SJSA1 (cell line): ENCODE results near the gene ASPM. TPM values are rescaled to one million over a fixed set of nuclear protein-coding genes. Genes with fewer than 3 reads are reported as not detected.
"Not testable (repeated sequence)": the region's sequence is repeated elsewhere in the genome, so short reads cannot be mapped to it uniquely, and the experiment has no call there.

Source experiments
- DNase-seq, 2 experiments: peaks; one replicate each; pipeline ENCODE4 v3.0.0-alpha.2; 2015 to 2020; ENCODE audit warnings: low spot score in 2 of 2, low read depth in 1 of 2
- H3K27ac ChIP-seq: fragments of 250-450 bp; sonication (Bioruptor Pico); 2 replicates; pipeline ENCODE4 v1.5.1; 2020; ENCODE audit warnings: mild to moderate bottlenecking, moderate library complexity
- H3K27me3 ChIP-seq: fragments of 250-450 bp; sonication (Bioruptor Pico); replicated peaks from 2 replicates; pipeline ENCODE4 v1.5.1; 2020; ENCODE audit warnings: mild to moderate bottlenecking, moderate library complexity
- H3K36me3 ChIP-seq: fragments of 250-450 bp; sonication (Bioruptor Pico); 2 replicates; pipeline ENCODE4 v1.5.1; 2020; ENCODE audit warnings: mild to moderate bottlenecking
- H3K4me1 ChIP-seq: fragments of 250-450 bp; sonication (Bioruptor Pico); replicated peaks from 2 replicates; pipeline ENCODE4 v1.6.1; 2021; ENCODE audit warnings: mild to moderate bottlenecking
- H3K4me3 ChIP-seq: fragments of 250-450 bp; sonication (Bioruptor Pico); 2 replicates; pipeline ENCODE4 v1.5.1; 2020; ENCODE audit warnings: mild to moderate bottlenecking
- H3K9me3 ChIP-seq: fragments of 250-450 bp; sonication (Bioruptor Pico); replicated peaks from 2 replicates; pipeline ENCODE4 v1.5.1; 2020; ENCODE audit warnings: mild to moderate bottlenecking
- total RNA-seq: library from RNA; depleted of rRNA; stranded (reverse); fragments of >200 nt; shearing (Covaris generic); gene quantifications from 2 replicates; pipeline ENCODE4 v1.2.3, GENCODE V29; 2014; rRNA removed

The ASPM gene
- total RNA-seq, 1 experiment from 2014 or later, result 77.2 TPM

GRCh38 chr1:197041486-197042353 lies 104.7 kb downstream of the ASPM start:
- no peaks in the 10 kb centered on the region for H3K27me3 ChIP-seq
- no peaks in the 10 kb centered on the region for H3K9me3 ChIP-seq
- no peaks in the 10 kb centered on the region for H3K36me3 ChIP-seq
- no peak for DNase-seq
- H3K4me1 ChIP-seq, result no peaks in the 10 kb centered on the region
- H3K27ac ChIP-seq, result no peak overlapping the region
- H3K4me3 ChIP-seq, result no peak overlapping the region

- DNase-seq, result no peak
- Histone ChIP-seq H3K27ac (no peak overlapping the region), H3K27me3 (no peaks in the 10 kb centered on the region), H3K9me3 (no peaks in the 10 kb centered on the region), H3K4me3 (no peak overlapping the region), H3K4me1 (peaks cover 3% of the 10 kb centered on the region; the same call in 1 of the 2 replicates), H3K36me3 (no peaks in the 10 kb centered on the region)
These were observed 109.6 kb downstream of the ASPM start for GRCh38 chr1:197036861-197037260.

- not testable (repeated sequence) for H3K4me1 ChIP-seq, H3K9me3 ChIP-seq, H3K36me3 ChIP-seq, H3K27me3 ChIP-seq, H3K4me3 ChIP-seq, H3K27ac ChIP-seq
- peak in 1 of 2 experiments; percentile 4 for DNase-seq
These were observed 111.7 kb downstream of the ASPM start for GRCh38 chr1:197034631-197035339.

Other genes with a start within 250 kb of the ASPM start
- not detected in 2 replicates for gene CFHR2, start 202.9 kb downstream of the ASPM start, total RNA-seq
- not detected in 2 replicates for gene CFHR5, start 169.1 kb downstream of the ASPM start, total RNA-seq
- not detected in 2 replicates for gene F13B, start 79.4 kb downstream of the ASPM start, total RNA-seq
- 12.3 and 16.4 TPM in 2 replicates for gene ZBTB41, start 54.6 kb upstream of the ASPM start, total RNA-seq
- gene CRB1, start 121.6 kb upstream of the ASPM start, total RNA-seq, result 0.05 TPM in 1 of 2 replicates, not detected in the other